ENCODE measurements around the gene USH2A.

GRCh38 chr1:216366979-216367378 lies 56.3 kb downstream of the USH2A start:
- TF ChIP-seq POLR2A (IDR thresholded peaks at IDR 0.05) (no peak), CTCF (IDR thresholded peaks at IDR 0.05) (no peak)
